Astrocyte of the spinal cord (primary cell): Measurements from ENCODE around the gene GPR137C.

Experiments used
- DNase-seq: peaks from one replicate; pipeline ENCODE4 v3.0.0; 2011; ENCODE audit warnings: low read depth, low spot score
- H3K4me3 ChIP-seq: 2 replicates; pipeline ENCODE4 v1.5.1; 2011; ENCODE audit warnings: low read depth, mild to moderate bottlenecking, low read length, moderate library complexity
- CTCF ChIP-seq: IDR thresholded peaks from 2 replicates; pipeline ENCODE4 v1.5.1; 2012; ENCODE audit warnings: low read depth, mild to moderate bottlenecking, low read length, inconsistent platforms
- in situ Hi-C: cut with HindIII; loops from 2 replicates; pipeline ENCODE4 v1.10.0; 2017; ENCODE audit warnings: low sequenced_read_pairs

Gene GPR137C

GRCh38 chr14:52552063-52552988, at the start of gene GPR137C, which contains the start of gene TXNDC16:
GPR137C (plus strand) TSS chr14:52552836; CDS start chr14:52553148, 312 bp downstream.
TXNDC16 (minus strand) TSS chr14:52552505; CDS start chr14:52543557, 8,948 bp downstream.
- DNase-seq = peak; percentile 99
- TF ChIP-seq CTCF = no peak
- peak within 1 kb of the TSS; percentile 72 for H3K4me3 ChIP-seq

GRCh38 chr14:52513249-52513648, 39.4 kb upstream of the GPR137C start:
- H3K4me3 ChIP-seq = no peak overlapping the region
- DNase-seq = no peak
- TF ChIP-seq CTCF = no peak
- in situ Hi-C loops = no loop called here

More at GRCh38 chr14:52552063-52552988, at the start of gene GPR137C, which contains the start of gene TXNDC16:
- in situ Hi-C loops = no loop called here

- DNase-seq = no peak
- in situ Hi-C loops = no loop called here
- no peak for TF ChIP-seq CTCF
These were observed 38.4 kb upstream of the GPR137C start for GRCh38 chr14:52514046-52514811.

GRCh38 chr14:52522033-52522432, 30.6 kb upstream of the GPR137C start:
- in situ Hi-C loops = no loop called here
- TF ChIP-seq CTCF = no peak
- no peak overlapping the region for H3K4me3 ChIP-seq
- no peak for DNase-seq

More at GRCh38 chr14:52514046-52514811, 38.4 kb upstream of the GPR137C start:
- no peak overlapping the region for H3K4me3 ChIP-seq

GRCh38 chr14:52522581-52523345, 29.9 kb upstream of the GPR137C start:
- in situ Hi-C loops = no loop called here
- no peak for DNase-seq
- TF ChIP-seq CTCF = no peak
- H3K4me3 ChIP-seq = no peak overlapping the region

GRCh38 chr14:52527052-52527451, 25.6 kb upstream of the GPR137C start:
- H3K4me3 ChIP-seq = no peak overlapping the region
- in situ Hi-C loops = no loop called here
- no peak for DNase-seq
- TF ChIP-seq CTCF = no peak
